Activated T-cell treated with anti-CD3 and anti-CD28 coated beads, Interleukin-2, amount 50 U/mL, for 72 hours (primary cell): ENCODE data around the gene RPUSD1. TPM values are rescaled to one million over a fixed set of nuclear protein-coding genes. Genes with fewer than 3 reads are reported as not detected.

Experiments used
- total RNA-seq, 2 donors: library from RNA; stranded (reverse); gene quantifications; one replicate each; pipeline ENCODE4 v1.2.3, GENCODE V29; 2022

Gene RPUSD1
- total RNA-seq, 2 donors from 2014 or later = 14.0 to 22.7 TPM

Other genes starting within 250 kb of the RPUSD1 start
- under 1 TPM in 1 of 2 donors, not detected in 1; 0.10 TPM for gene PRR35, start 228.0 kb downstream of the RPUSD1 start, total RNA-seq
- gene NHLRC4, start 221.4 kb downstream of the RPUSD1 start, total RNA-seq = 1 to 10 TPM; 1.4 TPM
- 10 to 100 TPM; 18.2 to 22.4 TPM for gene PIGQ, start 218.4 kb downstream of the RPUSD1 start, total RNA-seq
- gene RAB40C, start 198.3 kb downstream of the RPUSD1 start, total RNA-seq = 10 to 100 TPM; 15.0 to 15.3 TPM
- gene WFIKKN1, start 157.4 kb downstream of the RPUSD1 start, total RNA-seq = under 1 TPM; 0.49 to 0.72 TPM
- 10 to 100 TPM; 55.4 to 57.4 TPM for gene METTL26, start 152.1 kb downstream of the RPUSD1 start, total RNA-seq
- gene MCRIP2, start 146.6 kb downstream of the RPUSD1 start, total RNA-seq = 10 to 100 TPM; 27.9 to 34.4 TPM
- 10 to 100 TPM; 40.3 to 47.7 TPM for gene WDR90, start 139.0 kb downstream of the RPUSD1 start, total RNA-seq
- gene RHOT2, start 120.2 kb downstream of the RPUSD1 start, total RNA-seq = 100 to 1,000 TPM; 110 to 115 TPM
- gene RHBDL1, start 112.7 kb downstream of the RPUSD1 start, total RNA-seq = 1 to 10 TPM; 3.5 to 5.8 TPM
- gene STUB1, start 108.0 kb downstream of the RPUSD1 start, total RNA-seq = 10 to 100 TPM; 53.6 to 70.4 TPM
- gene JMJD8, start 104.0 kb downstream of the RPUSD1 start, total RNA-seq = 10 to 100 TPM; 15.7 to 20.7 TPM
- 10 to 100 TPM; 20.5 to 22.9 TPM for gene WDR24, start 98.0 kb downstream of the RPUSD1 start, total RNA-seq
- 1 to 10 TPM; 8.8 TPM for gene FBXL16, start 82.6 kb downstream of the RPUSD1 start, total RNA-seq
- gene METRN, start 73.3 kb downstream of the RPUSD1 start, total RNA-seq = 10 to 100 TPM; 11.1 to 11.7 TPM
- 10 to 100 TPM; 36.4 to 36.9 TPM for gene ANTKMT, start 67.2 kb downstream of the RPUSD1 start, total RNA-seq
- 1 to 10 TPM; 3.0 to 3.9 TPM for gene CCDC78, start 61.9 kb downstream of the RPUSD1 start, total RNA-seq
- gene HAGHL, start 61.3 kb downstream of the RPUSD1 start, total RNA-seq = 10 to 100 TPM; 11.4 to 17.6 TPM
- gene CIAO3, start 47.4 kb downstream of the RPUSD1 start, total RNA-seq = 10 to 100 TPM; 38.0 to 40.6 TPM
- gene MSLN, start 27.6 kb downstream of the RPUSD1 start, total RNA-seq = not detected
- gene CHTF18, start 239 bp upstream of the RPUSD1 start, total RNA-seq = 10 to 100 TPM; 74.5 to 97.8 TPM
- not detected for gene GNG13, start 12.4 kb upstream of the RPUSD1 start, total RNA-seq
- gene LMF1, start 182.6 kb upstream of the RPUSD1 start, total RNA-seq = 10 to 100 TPM; 26.9 to 33.2 TPM
- 1 to 10 TPM; 1.8 to 2.1 TPM for gene SOX8, start 193.4 kb upstream of the RPUSD1 start, total RNA-seq